ENCODE measurements around the gene SBNO1.

Gene SBNO1

DNA sequence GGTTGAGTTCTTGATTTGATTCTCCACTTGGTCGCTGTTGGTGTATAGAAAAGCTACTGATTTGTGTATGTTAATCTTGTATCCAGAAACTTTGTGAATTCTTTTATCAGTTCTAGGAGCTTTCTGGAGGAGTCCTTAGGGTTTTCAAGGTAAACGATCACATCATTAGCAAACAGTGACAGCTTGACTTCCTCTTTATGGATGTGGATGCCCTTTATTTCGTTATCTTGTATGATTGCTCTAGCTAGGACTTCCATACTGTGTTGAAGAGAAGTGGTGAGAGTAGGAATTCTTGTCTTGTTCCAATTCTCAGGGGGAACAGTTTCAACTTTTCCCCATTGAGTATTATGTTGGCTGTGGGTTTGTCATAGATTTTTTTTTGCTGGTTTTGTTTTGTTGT, 119.0 kb downstream of the SBNO1 start:
- DNase-seq: no peak

DNA sequence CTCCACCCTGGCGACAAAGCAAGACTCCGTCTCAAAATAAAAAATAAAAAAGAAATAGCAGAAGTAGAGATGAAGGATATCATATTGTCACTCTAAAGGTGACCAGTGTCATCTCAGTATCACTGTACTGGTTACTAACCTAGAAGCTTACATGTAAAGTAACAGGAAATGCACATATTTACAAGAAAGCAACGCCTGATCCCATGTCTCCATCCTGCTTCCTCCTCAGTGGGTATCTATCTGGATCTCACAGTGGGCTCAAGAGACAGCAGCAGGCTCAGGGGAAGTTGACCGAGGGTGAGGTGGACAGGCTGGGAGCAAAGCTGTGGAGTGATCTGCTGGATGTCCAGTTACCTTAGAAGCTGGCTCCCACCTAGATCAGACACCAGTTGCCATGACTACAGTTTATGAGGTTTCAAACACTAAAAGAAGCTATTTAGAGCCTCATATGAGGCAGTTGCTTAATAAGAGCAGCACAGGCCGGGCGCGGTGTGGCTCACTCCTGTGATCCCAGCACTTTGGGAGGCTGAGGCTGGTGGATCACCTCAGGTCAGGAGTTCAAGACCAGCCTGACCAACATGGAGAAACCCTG, 120.9 kb downstream of the SBNO1 start:
- DNase-seq: no peak

DNA sequence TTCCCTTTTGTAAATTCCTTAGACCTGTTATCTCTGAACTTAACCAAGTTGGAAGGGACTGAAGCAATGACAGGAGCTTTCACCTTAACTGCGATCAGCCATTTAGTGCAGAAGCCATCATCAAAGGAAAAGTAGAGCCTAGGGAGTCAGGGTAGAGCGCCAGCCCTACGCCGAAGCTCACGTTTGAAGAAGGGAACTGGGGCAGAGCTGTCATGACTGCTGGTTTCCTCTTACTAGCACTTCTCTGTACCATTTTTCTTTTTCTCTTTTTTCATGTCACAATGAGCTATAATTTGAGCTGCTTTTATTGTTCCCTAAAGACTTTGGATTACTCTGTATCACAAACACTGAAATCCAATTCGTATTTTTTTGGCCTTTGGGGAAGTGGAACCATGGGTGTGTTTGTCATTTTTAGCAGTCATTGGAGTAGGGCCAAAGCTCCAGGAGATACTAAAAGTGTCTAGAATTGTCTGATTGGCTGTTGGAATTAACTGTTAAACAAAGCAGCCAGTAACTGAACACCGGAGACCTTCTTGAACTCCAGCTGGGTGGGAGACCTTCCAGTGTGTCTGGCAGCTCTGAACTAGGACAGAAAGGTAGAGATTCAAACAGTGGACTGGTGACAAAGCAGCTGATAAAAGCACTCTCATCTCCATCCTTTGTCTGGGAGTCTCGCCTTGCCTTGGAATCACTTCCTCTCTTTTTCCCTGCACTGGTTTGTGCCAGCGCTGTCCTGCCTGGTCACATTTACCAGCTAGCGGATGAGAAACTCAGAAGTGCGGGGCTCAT, 122.3 kb downstream of the SBNO1 start:
- no peak for DNase-seq
